Measurements from ENCODE around the gene TSC22D2. TPM values are rescaled to one million over a fixed set of nuclear protein-coding genes. Genes with fewer than 3 reads are reported as not detected.
A peak's percentile ranks its signal among the peaks of the same experiment; 100 is the strongest.

TSC22D2 gene
- total RNA-seq, 1 donor from 2014 or later, result 68.7 TPM

DNA sequence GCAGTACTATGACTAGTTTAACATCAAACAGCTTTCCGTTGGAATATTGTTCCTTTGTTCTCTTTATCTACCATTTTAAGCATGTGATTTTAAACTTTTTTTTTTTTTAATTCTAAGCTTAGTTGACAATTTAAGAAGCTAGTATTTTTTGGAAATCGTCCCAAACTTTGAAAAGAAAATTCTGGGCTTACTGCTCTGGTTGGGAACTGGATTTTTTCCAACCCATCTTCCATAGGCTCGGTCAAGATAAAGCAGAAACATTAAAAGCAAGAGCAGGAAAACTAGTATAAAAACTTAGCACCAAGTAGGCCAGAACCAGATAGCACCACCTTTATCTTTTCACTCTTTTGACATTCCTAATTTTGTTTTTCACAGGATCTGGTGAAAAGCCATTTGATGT, 49.9 kb downstream of the TSC22D2 start:
- H3K9me3 Mint-ChIP-seq, result no peaks in the 10 kb centered on the region
- TF ChIP-seq, protein P1, sequence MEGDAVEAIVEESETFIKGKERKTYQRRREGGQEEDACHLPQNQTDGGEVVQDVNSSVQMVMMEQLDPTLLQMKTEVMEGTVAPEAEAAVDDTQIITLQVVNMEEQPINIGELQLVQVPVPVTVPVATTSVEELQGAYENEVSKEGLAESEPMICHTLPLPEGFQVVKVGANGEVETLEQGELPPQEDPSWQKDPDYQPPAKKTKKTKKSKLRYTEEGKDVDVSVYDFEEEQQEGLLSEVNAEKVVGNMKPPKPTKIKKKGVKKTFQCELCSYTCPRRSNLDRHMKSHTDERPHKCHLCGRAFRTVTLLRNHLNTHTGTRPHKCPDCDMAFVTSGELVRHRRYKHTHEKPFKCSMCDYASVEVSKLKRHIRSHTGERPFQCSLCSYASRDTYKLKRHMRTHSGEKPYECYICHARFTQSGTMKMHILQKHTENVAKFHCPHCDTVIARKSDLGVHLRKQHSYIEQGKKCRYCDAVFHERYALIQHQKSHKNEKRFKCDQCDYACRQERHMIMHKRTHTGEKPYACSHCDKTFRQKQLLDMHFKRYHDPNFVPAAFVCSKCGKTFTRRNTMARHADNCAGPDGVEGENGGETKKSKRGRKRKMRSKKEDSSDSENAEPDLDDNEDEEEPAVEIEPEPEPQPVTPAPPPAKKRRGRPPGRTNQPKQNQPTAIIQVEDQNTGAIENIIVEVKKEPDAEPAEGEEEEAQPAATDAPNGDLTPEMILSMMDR (IDR thresholded peaks at IDR 0.05; ENCODE audit: unreplicated experiment), result no peak
- H3K4me3 Mint-ChIP-seq, result no peak overlapping the region
- no peaks in the 10 kb centered on the region for H3K27me3 Mint-ChIP-seq (ENCODE audit: low read depth)
- peaks cover 14% of the 10 kb centered on the region for H3K4me1 Mint-ChIP-seq
- H3K27ac Mint-ChIP-seq, result peak overlapping the region; percentile 86
- DNase-seq (ENCODE audit: low spot score in 2 of 2, unreplicated experiment in 2 of 2), result no peak
- peaks cover 21% of the 10 kb centered on the region for H3K36me3 Mint-ChIP-seq

- DNase-seq (ENCODE audit: low spot score in 2 of 2, unreplicated experiment in 2 of 2), result no peak
- no peak overlapping the region for H3K4me3 Mint-ChIP-seq
- peaks cover 9% of the 10 kb centered on the region for H3K4me1 Mint-ChIP-seq
- no peaks in the 10 kb centered on the region for H3K9me3 Mint-ChIP-seq
- no peak overlapping the region for H3K27ac Mint-ChIP-seq
- H3K27me3 Mint-ChIP-seq (ENCODE audit: low read depth), result no peaks in the 10 kb centered on the region
- H3K36me3 Mint-ChIP-seq, result peaks cover 21% of the 10 kb centered on the region
- TF ChIP-seq, protein P1 (IDR thresholded peaks at IDR 0.05; ENCODE audit: unreplicated experiment), result no peak
Observed at GRCh38 chr3:150460484-150460883, 52.4 kb downstream of the TSC22D2 start.

GRCh38 chr3:150461399-150461798, 53.3 kb downstream of the TSC22D2 start:
- Mint-ChIP-seq H3K4me3 (no peak overlapping the region), H3K27ac (no peak overlapping the region), H3K4me1 (peaks cover 9% of the 10 kb centered on the region), H3K27me3 (ENCODE audit: low read depth) (no peaks in the 10 kb centered on the region), H3K36me3 (peaks cover 26% of the 10 kb centered on the region), H3K9me3 (no peaks in the 10 kb centered on the region)
- TF ChIP-seq, protein P1 (IDR thresholded peaks at IDR 0.05; ENCODE audit: unreplicated experiment), result no peak
- DNase-seq (ENCODE audit: low spot score in 2 of 2, unreplicated experiment in 2 of 2), result no peak

DNA sequence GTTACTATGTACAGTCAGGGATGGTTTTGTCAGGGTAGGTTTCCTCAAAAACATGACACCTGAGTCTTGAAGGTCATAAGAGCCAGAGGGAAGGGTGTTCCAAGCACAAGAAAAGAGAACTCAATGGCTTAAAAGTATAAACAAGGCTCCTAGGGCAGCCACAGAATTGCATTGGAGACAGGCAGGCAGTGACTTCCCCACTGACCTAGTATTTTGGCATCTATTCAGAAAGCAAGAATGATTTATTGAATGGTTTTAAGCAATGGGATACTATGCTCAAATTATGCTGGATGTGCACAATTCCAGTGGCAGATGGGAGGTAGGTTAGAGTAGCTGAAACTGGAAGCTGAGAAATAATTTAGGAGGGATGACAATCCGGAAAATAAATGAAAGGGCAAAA, 54.0 kb downstream of the TSC22D2 start:
- Mint-ChIP-seq H3K4me3 (no peak overlapping the region), H3K36me3 (peaks cover 28% of the 10 kb centered on the region), H3K27ac (no peak overlapping the region), H3K4me1 (peaks cover 9% of the 10 kb centered on the region), H3K27me3 (ENCODE audit: low read depth) (no peaks in the 10 kb centered on the region), H3K9me3 (no peaks in the 10 kb centered on the region)
- TF ChIP-seq, protein P1 (IDR thresholded peaks at IDR 0.05; ENCODE audit: unreplicated experiment), result no peak
- DNase-seq (ENCODE audit: low spot score in 2 of 2, unreplicated experiment in 2 of 2), result no peak

- H3K36me3 Mint-ChIP-seq, result peaks cover 14% of the 10 kb centered on the region
- TF ChIP-seq, protein P1 (IDR thresholded peaks at IDR 0.05; ENCODE audit: unreplicated experiment), result no peak
- DNase-seq (ENCODE audit: low spot score in 2 of 2, unreplicated experiment in 2 of 2), result no peak
- no peak overlapping the region for H3K4me3 Mint-ChIP-seq
- H3K27ac Mint-ChIP-seq, result no peak overlapping the region
- no peaks in the 10 kb centered on the region for H3K9me3 Mint-ChIP-seq
- H3K27me3 Mint-ChIP-seq (ENCODE audit: low read depth), result no peaks in the 10 kb centered on the region
- peaks cover 14% of the 10 kb centered on the region for H3K4me1 Mint-ChIP-seq
Observed at GRCh38 chr3:150464684-150465083, 56.6 kb downstream of the TSC22D2 start.

- TF ChIP-seq, protein P1 (IDR thresholded peaks at IDR 0.05; ENCODE audit: unreplicated experiment), result no peak
- Mint-ChIP-seq H3K36me3 (peaks cover 10% of the 10 kb centered on the region), H3K4me3 (no peak overlapping the region), H3K27me3 (ENCODE audit: low read depth) (no peaks in the 10 kb centered on the region), H3K4me1 (peaks cover 17% of the 10 kb centered on the region), H3K9me3 (no peaks in the 10 kb centered on the region), H3K27ac (no peak overlapping the region)
- DNase-seq (ENCODE audit: low spot score in 2 of 2, unreplicated experiment in 2 of 2), result no peak
Observed at GRCh38 chr3:150467381-150467780, 59.3 kb downstream of the TSC22D2 start.
